Adrenal gland (tissue), 5 donors: ENCODE results near the gene OARD1.
"Not testable (repeated sequence)": the region's sequence is repeated elsewhere in the genome, so short reads cannot be mapped to it uniquely, and the experiment has no call there.

ENCODE experiments used
- CTCF ChIP-seq, 6 experiments: fragments of 450-650 bp in 4 of 6; fragments of 200-600 bp in 2 of 6; sonication (generic) in 1 of 6; IDR thresholded peaks; 1 replicate in 5 of 6; 2 replicates in 1 of 6; pipeline versions ENCODE4 v1.5.1 to v1.8.0; 2016 to 2021; ENCODE audit warnings: antibody characterized with exemption in 6 of 6, mild to moderate bottlenecking in 2 of 6, moderate library complexity in 1 of 6
- POLR2A ChIP-seq, 2 donors: fragments of 450-650 bp; IDR thresholded peaks; one replicate each; pipeline ENCODE4 v1.6.1; 2017; ENCODE audit warnings: antibody characterized with exemption in 2 of 2, mild to moderate bottlenecking in 2 of 2, moderate library complexity in 1 of 2
- donor health status: DM: no; HTN: no; CAD: no.

GRCh38 chr6:41015860-41016259 lies 56.3 kb downstream of the OARD1 start:
- not testable (repeated sequence) for TF ChIP-seq POLR2A, CTCF (IDR thresholded peaks at IDR 0.05)
